DMS53 treated with DMSO at 0.1 percent for 48 hours (cell line): Measurements from ENCODE around the gene SAXO1.

ENCODE experiments used
- DNase-seq: peaks from one replicate; lab custom pipeline; 2025; ENCODE audit not compliant: unreplicated experiment; lab: John Stamatoyannopoulos, UW

Gene SAXO1

GRCh38 chr9:18920141-18921084 lies 112.6 kb downstream of the SAXO1 start:
- DNase-seq: peak; percentile 28

- no peak for DNase-seq
These were observed 121.2 kb downstream of the SAXO1 start for GRCh38 chr9:18911714-18912342.

- DNase-seq: peak; percentile 79
These were observed 122.1 kb downstream of the SAXO1 start for GRCh38 chr9:18910916-18911315.

GRCh38 chr9:18910435-18910834 lies 122.6 kb downstream of the SAXO1 start:
- DNase-seq: no peak

- DNase-seq: no peak
These were observed 123.6 kb downstream of the SAXO1 start for GRCh38 chr9:18909140-18910018.

- no peak for DNase-seq
These were observed 124.9 kb downstream of the SAXO1 start for GRCh38 chr9:18907927-18908625.

- peak; percentile 2 for DNase-seq
These were observed 126.2 kb downstream of the SAXO1 start for GRCh38 chr9:18906656-18907395.

- no peak for DNase-seq
These were observed 127.0 kb downstream of the SAXO1 start for GRCh38 chr9:18905883-18906629.

- no peak for DNase-seq
These were observed 127.8 kb downstream of the SAXO1 start for GRCh38 chr9:18905028-18905882.

- DNase-seq: no peak
These were observed 129.6 kb downstream of the SAXO1 start for GRCh38 chr9:18903450-18903849.

GRCh38 chr9:18896531-18897179 lies 136.4 kb downstream of the SAXO1 start:
- DNase-seq: peak; percentile 73

- DNase-seq: no peak
These were observed 137.0 kb downstream of the SAXO1 start for GRCh38 chr9:18896004-18896403.

GRCh38 chr9:18893491-18893890 lies 139.5 kb downstream of the SAXO1 start:
- no peak for DNase-seq

GRCh38 chr9:18893046-18893445 lies 140.0 kb downstream of the SAXO1 start:
- peak; percentile 3 for DNase-seq

- DNase-seq: no peak
These were observed 140.9 kb downstream of the SAXO1 start for GRCh38 chr9:18891946-18892670.

GRCh38 chr9:18890372-18890771 lies 142.6 kb downstream of the SAXO1 start:
- no peak for DNase-seq

GRCh38 chr9:18889550-18889949 lies 143.5 kb downstream of the SAXO1 start:
- DNase-seq: no peak
